Endothelial cell of umbilical vein (primary cell): Measurements from ENCODE around the gene LRRFIP2. TPM values are rescaled to one million over a fixed set of nuclear protein-coding genes. Genes with fewer than 3 reads are reported as not detected.

Source experiments
- BruUV-seq: library from RNA; stranded (reverse); fragments of 400-500 nt; replicated peaks from 2 replicates; lab custom pipeline; 2021; lab: Mats Ljungman, UMichigan
- CTCF ChIA-PET: fragments of 300-600, 350-600 bp; sonication (Branson Sonifier 250); formaldehyde crosslinking; loops from one replicate; lab custom pipeline; 2021; ENCODE audit warnings: antibody characterized with exemption, inconsistent platforms; lab: Charles Lee
- POLR2A ChIA-PET: fragments of 300-600, 350-600 bp; sonication (Branson Sonifier 250); formaldehyde crosslinking; loops from one replicate; lab custom pipeline; 2021; ENCODE audit warnings: antibody characterized with exemption, inconsistent platforms; lab: Charles Lee
- DNase-seq: peaks from one replicate; pipeline ENCODE4 v3.0.0-alpha.2; 2011; ENCODE audit warnings: low read depth, low spot score
- FAIRE-seq: peaks from 2 replicates; lab custom pipeline; 2011; peaks lifted over from hg19 to GRCh38; lab: Jason Lieb, UNC
- H2AFZ ChIP-seq: 2 replicates; pipeline ENCODE4 v1.6.0; 2012; ENCODE audit warnings: low read depth, low read length, control low read depth, inconsistent platforms
- H3K27ac ChIP-seq: 2 replicates; pipeline ENCODE4 v1.5.1; 2011; ENCODE audit warnings: low read depth, mild to moderate bottlenecking, control low read depth, low read length, moderate library complexity; ENCODE audit not compliant: insufficient read depth
- H3K27me3 ChIP-seq, 2 experiments: 2 replicates each; pipeline versions ENCODE4 v1.6.0 to v1.6.1; 2011; ENCODE audit warnings: low read length in 2 of 2, mixed read lengths in 1 of 2; ENCODE audit not compliant: control insufficient read depth in 2 of 2, insufficient read depth in 2 of 2
- H3K36me3 ChIP-seq, 2 experiments: 2 replicates in 1 of 2; 3 replicates in 1 of 2; pipeline ENCODE4 v1.5.1; 2011; ENCODE audit warnings: low read length in 2 of 2, mild to moderate bottlenecking in 1 of 2, moderate library complexity in 1 of 2; ENCODE audit not compliant: control insufficient read depth in 2 of 2, insufficient read depth in 2 of 2; ENCODE audit errors: extremely low read depth in 1 of 2
- H3K4me1 ChIP-seq: 3 replicates; pipeline ENCODE4 v1.5.1; 2011; ENCODE audit warnings: mild to moderate bottlenecking, low read length; ENCODE audit not compliant: control insufficient read depth, insufficient read depth; ENCODE audit errors: extremely low read depth
- H3K4me2 ChIP-seq: 2 replicates; pipeline ENCODE4 v1.6.1; 2011; ENCODE audit warnings: low read length, control low read depth, mixed read lengths; ENCODE audit not compliant: insufficient read depth
- H3K4me3 ChIP-seq, 3 experiments: fragments of 200-600 bp in 1 of 3; sonication (generic), shearing (Covaris generic) in 1 of 3; replicated peaks in 1 of 3; 2 replicates each; pipeline ENCODE4 v1.5.1; 2011 to 2016; ENCODE audit warnings: control low read depth in 3 of 3, low read length in 3 of 3, mild to moderate bottlenecking in 2 of 3, inconsistent platforms in 1 of 3, low read depth in 1 of 3, moderate library complexity in 1 of 3; ENCODE audit not compliant: insufficient read depth in 1 of 3
- H3K79me2 ChIP-seq: 2 replicates; pipeline ENCODE4 v1.6.0; 2012; ENCODE audit warnings: low read length, inconsistent platforms; ENCODE audit not compliant: control insufficient read depth, insufficient read depth
- H3K9ac ChIP-seq: replicated peaks from 2 replicates; pipeline ENCODE3; 2011; ENCODE audit warnings: low read length, control low read depth; ENCODE audit not compliant: insufficient read depth; ENCODE audit errors: extremely low read depth
- H3K9me1 ChIP-seq: replicated peaks from 3 replicates; pipeline ENCODE4 v1.6.0; 2011; ENCODE audit warnings: mild to moderate bottlenecking, low read length; ENCODE audit not compliant: control insufficient read depth, insufficient read depth; ENCODE audit errors: extremely low read depth
- H3K9me3 ChIP-seq: replicated peaks from 2 replicates; pipeline ENCODE4 v1.5.1; 2012; ENCODE audit warnings: low read length, inconsistent platforms; ENCODE audit not compliant: control insufficient read depth, insufficient read depth
- H4K20me1 ChIP-seq: replicated peaks from 2 replicates; pipeline ENCODE3; 2011; ENCODE audit warnings: mild to moderate bottlenecking, low read length; ENCODE audit not compliant: control insufficient read depth, insufficient read depth; ENCODE audit errors: extremely low read depth
- EZH2 ChIP-seq: IDR thresholded peaks from 2 replicates; pipeline ENCODE4 v1.6.1; 2012; ENCODE audit warnings: borderline replicate concordance, low read depth, mild to moderate bottlenecking, moderate library complexity, low read length, inconsistent platforms; ENCODE audit not compliant: severe bottlenecking
- FOS ChIP-seq: IDR thresholded peaks from 2 replicates; pipeline ENCODE4 v1.6.1; 2011; ENCODE audit warnings: mild to moderate bottlenecking, low read length, moderate library complexity, borderline replicate concordance; ENCODE audit not compliant: insufficient read depth
- GATA2 ChIP-seq: IDR thresholded peaks from 2 replicates; pipeline ENCODE4 v1.7.0; 2011; ENCODE audit warnings: low read depth, mild to moderate bottlenecking, moderate library complexity, mixed read lengths, low read length; ENCODE audit not compliant: insufficient read length, insufficient read depth
- JUN ChIP-seq: IDR thresholded peaks from 2 replicates; pipeline ENCODE4 v1.6.1; 2011; ENCODE audit warnings: borderline replicate concordance, low read depth; ENCODE audit not compliant: insufficient read length, insufficient read depth
- MAX ChIP-seq: IDR thresholded peaks from 2 replicates; pipeline ENCODE4 v1.6.1; 2011; ENCODE audit not compliant: insufficient read depth, insufficient read length
- MYC ChIP-seq: IDR thresholded peaks from one replicate; pipeline ENCODE4 v1.6.1; 2011; ENCODE audit warnings: mild to moderate bottlenecking, low read depth, low read length
- POLR2A ChIP-seq: IDR thresholded peaks from 2 replicates; pipeline ENCODE4 v1.6.1; 2012; ENCODE audit warnings: low read depth, mild to moderate bottlenecking, control low read depth, low read length
- POLR2AphosphoS5 ChIP-seq: IDR thresholded peaks from 2 replicates; pipeline ENCODE4 v1.6.1; 2012; ENCODE audit warnings: low read depth, mild to moderate bottlenecking, control low read depth, low read length, moderate library complexity; ENCODE audit not compliant: insufficient read depth
- dilution Hi-C: fragments of 300-500 bp; cut with MboI; formaldehyde crosslinking; loops from one replicate; pipeline ENCODE4 v1.15.0; 2019; ENCODE audit warnings: low sequenced_read_pairs; ENCODE audit not compliant: extremely low pct_ligation_motif_present
- intact Hi-C: fragments of 100-400 bp; cut with micrococcal nuclease; formaldehyde crosslinking; loops from one replicate; pipeline ENCODE4 v1.10.0; 2022
- polyA plus RNA-seq, 4 experiments: library from polyadenylated mRNA; depleted of rRNA in 3 of 4; stranded (reverse) in 3 of 4; unstranded in 1 of 4; fragments of >200 nt; gene quantifications; 2 replicates each; pipeline versions ENCODE4 v1.2.1 to v1.2.3, GENCODE V29; 2011 to 2012; ENCODE audit warnings: missing spikeins in 1 of 4
- total RNA-seq: library from RNA; stranded (reverse); gene quantifications from 2 replicates; pipeline ENCODE4 v1.2.3, GENCODE V29; 2021
- TF ChIP-seq, protein P1 (sequence below), 2 donors: IDR thresholded peaks; 1 replicate in 1 of 2; 2 replicates in 1 of 2; pipeline ENCODE4 v1.5.1; 2011; ENCODE audit warnings: low read length in 2 of 2, mild to moderate bottlenecking in 2 of 2, moderate library complexity in 2 of 2, control low read depth in 1 of 2, inconsistent platforms in 1 of 2, low read depth in 1 of 2; ENCODE audit not compliant: insufficient read depth in 1 of 2; ENCODE audit errors: extremely low read depth in 1 of 2

Gene LRRFIP2
- total and polyA plus RNA-seq, 2 donors (not counting 3 experiments of a cell fraction or from before 2014, with no cell fraction given) = 20.8 to 78.9 TPM

GRCh38 chr3:37130984-37131859 lies 43.2 kb downstream of the LRRFIP2 start:
- intact Hi-C loops (loop anchor here (2.0 to 5.0 kb wide), 3 partner anchors 16 to 64 kb away; no protein-coding TSS in a partner anchor), dilution Hi-C loops (no loop called here)
- Histone ChIP-seq H3K9me1 (no peaks in the 10 kb centered on the region), H3K36me3 (no peaks in the 10 kb centered on the region), H3K79me2 (peaks cover 47% of the 10 kb centered on the region), H3K27ac (peak overlapping the region; percentile 40), H3K4me1 (peaks cover 31% of the 10 kb centered on the region), H3K4me2 (peak overlapping the region; percentile 40), H3K9ac (peak overlapping the region; percentile 21), H3K27me3 (no peaks in the 10 kb centered on the region), H2AFZ (no peak overlapping the region), H3K9me3 (no peaks in the 10 kb centered on the region), H4K20me1 (no peaks in the 10 kb centered on the region), H3K4me3 (no peak overlapping the region)
- FAIRE-seq (peak; percentile 91), DNase-seq (peak; percentile 88)
- TF ChIP-seq JUN (peak; percentile 34), POLR2AphosphoS5 (peak; percentile 36), POLR2A (peak; percentile 29), MYC (no peak), MAX (no peak), EZH2 (no peak), FOS (peak; percentile 52), GATA2 (peak; percentile 89)
- TF ChIP-seq, protein P1, sequence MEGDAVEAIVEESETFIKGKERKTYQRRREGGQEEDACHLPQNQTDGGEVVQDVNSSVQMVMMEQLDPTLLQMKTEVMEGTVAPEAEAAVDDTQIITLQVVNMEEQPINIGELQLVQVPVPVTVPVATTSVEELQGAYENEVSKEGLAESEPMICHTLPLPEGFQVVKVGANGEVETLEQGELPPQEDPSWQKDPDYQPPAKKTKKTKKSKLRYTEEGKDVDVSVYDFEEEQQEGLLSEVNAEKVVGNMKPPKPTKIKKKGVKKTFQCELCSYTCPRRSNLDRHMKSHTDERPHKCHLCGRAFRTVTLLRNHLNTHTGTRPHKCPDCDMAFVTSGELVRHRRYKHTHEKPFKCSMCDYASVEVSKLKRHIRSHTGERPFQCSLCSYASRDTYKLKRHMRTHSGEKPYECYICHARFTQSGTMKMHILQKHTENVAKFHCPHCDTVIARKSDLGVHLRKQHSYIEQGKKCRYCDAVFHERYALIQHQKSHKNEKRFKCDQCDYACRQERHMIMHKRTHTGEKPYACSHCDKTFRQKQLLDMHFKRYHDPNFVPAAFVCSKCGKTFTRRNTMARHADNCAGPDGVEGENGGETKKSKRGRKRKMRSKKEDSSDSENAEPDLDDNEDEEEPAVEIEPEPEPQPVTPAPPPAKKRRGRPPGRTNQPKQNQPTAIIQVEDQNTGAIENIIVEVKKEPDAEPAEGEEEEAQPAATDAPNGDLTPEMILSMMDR (IDR thresholded peaks at IDR 0.05; ENCODE audit: extremely low read depth in 1 of 2, insufficient read depth in 1 of 2, low read depth in 1 of 2, low read length in 2 of 2) = no peak
- no TSS peak for BruUV-seq
- POLR2A ChIA-PET = no interaction called here
- CTCF ChIA-PET = interaction anchor here (1.1 to 1.5 kb wide), 5 partner anchors 10 to 107 kb away, joined by 3 to 7 read pairs (median 4); partner anchors contain the start of gene LRRFIP2
